NCI-H2029 treated with DMSO at 0.1 percent for 48 hours (cell line): Measurements from ENCODE around the gene PRKCA.
"Not testable (repeated sequence)": the region's sequence is repeated elsewhere in the genome, so short reads cannot be mapped to it uniquely, and the experiment has no call there.

Experiments used
- DNase-seq: peaks from one replicate; lab custom pipeline; 2025; lab: John Stamatoyannopoulos, UW

PRKCA gene

DNA sequence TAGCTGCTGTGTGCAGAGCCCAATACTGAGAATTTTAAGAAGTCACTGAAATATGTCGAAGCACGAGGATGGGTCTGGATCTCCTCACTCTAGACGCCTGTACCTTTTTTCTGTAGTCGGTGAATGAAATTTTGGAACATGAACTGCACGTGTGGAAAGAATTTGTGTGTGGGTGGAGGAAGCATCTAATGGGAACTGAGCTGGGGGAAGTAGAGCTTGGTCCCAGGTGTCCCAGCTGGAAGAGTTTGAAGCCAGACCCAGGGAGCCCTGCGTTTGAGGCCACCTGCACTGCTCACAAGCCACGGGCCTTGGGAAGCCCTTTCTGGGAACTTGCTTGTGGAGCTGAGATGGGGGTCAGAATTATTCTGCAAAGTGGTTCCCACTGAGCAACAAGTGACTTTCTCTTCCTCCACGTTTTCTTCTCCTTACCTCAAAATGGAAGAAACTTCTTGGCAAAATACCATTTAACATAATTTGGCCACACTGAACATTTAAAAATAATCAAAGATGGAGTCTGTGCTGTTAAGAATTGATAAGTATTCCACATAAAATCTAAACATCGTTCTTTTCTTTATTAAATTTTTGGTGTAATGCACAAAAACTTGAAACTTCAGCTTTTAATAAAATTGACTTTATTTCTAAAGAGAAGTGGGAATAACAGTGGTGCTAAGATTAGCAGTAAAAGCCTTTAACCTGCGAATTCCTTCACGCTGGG, 163.8 kb downstream of the PRKCA start:
- no peak for DNase-seq

GRCh38 chr17:66466840-66467367, 164.5 kb downstream of the PRKCA start:
- DNase-seq, result no peak

DNA sequence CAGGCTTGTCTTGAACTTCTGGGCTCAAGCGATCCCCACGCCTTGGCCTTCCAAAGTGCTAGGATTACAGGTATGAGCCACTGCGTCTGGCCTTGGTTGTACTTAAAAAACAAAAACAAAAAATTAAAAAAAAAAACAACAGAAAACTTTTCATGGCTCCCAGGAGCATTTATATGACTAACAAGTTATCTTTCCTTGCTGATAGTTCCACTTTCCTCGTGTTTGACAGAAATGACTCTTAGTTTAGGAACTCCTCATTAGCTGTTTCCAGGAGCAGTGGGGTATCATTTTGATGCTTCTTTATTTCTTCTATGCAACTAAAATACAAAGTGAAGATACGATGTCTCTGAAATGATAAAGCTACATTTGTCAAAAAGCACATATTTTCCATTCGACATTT, 165.4 kb downstream of the PRKCA start:
- no peak for DNase-seq

DNA sequence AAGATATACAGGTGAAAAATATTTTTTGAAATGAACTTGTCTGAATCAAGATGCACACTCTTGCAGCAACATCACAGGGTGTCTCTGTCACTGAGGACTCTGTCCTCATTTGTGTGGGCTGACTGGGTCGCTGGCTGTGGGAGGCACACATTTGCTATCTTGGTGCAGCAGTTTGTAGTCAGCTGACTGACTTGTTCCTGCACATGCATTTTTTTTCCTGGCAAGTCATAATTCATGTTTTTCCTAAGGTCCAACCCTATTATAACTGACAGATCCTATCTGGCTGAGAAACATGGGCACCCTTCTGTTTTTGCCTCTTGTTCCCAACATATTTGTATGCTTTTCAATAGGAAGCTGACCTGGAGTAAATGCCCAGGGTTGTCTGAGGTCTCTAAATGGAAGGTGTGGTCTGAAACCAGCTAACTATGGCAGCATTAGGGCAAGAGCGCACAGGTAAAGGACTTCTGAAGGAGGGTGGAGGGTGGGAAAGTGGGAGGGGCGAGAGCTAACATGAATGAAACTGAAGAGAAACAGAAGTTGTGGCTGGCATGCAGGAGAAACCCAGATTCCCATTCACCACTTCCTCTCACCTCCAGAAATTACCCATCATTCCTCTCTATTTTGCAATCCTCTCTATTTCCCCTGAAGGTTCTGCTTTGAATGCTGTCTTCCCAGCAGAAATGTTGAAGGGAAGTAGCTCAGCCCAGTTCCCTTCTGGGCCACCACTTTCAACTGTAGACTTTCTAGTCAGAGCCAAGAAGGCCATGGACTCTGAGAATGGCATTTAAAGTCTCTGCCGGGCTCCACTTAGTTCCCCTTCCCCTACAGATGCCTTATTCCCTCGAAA, 166.1 kb downstream of the PRKCA start:
- no peak for DNase-seq

DNA sequence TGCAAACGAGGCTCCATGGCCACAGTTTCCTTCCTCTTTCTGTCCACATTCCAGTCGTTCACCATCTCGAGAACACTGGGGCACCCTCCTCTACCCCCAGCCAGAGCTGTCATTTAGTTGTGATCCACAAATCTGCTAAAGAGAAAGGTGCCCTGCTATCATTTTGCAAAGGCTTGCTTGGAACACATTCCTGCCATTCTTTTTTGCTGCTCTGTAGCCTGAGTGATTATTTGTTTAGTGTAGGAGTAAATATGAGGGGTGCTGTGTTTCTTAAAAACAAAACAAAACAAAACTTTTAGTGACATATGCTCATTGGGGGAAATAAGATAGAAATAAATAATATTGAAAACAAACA, 166.7 kb downstream of the PRKCA start:
- DNase-seq, result no peak

GRCh38 chr17:66469461-66469860, 167.0 kb downstream of the PRKCA start:
- DNase-seq, result no peak

DNA sequence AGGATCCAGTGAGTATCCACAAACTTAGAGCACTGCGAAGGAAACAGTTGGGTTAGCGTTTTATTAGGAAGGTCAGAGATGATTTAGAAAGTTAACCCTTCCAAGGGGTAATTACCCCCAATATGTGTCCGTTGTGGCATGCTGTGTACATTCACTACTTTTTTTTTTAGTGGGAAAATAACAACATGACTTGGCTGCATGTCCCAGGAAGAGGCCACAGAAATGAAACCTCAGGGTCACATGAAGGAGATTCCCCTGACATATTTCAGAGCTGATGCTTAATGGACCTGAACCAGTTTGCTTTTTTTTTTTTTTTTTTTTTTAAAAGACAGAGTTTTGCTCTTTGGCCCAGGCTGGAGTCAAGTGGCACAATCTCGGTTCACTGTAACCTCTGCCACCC, 167.5 kb downstream of the PRKCA start:
- no peak for DNase-seq

- DNase-seq, result no peak
These were observed 169.7 kb downstream of the PRKCA start for GRCh38 chr17:66472123-66472522.

- no peak for DNase-seq
These were observed 171.8 kb downstream of the PRKCA start for GRCh38 chr17:66474258-66474657.

DNA sequence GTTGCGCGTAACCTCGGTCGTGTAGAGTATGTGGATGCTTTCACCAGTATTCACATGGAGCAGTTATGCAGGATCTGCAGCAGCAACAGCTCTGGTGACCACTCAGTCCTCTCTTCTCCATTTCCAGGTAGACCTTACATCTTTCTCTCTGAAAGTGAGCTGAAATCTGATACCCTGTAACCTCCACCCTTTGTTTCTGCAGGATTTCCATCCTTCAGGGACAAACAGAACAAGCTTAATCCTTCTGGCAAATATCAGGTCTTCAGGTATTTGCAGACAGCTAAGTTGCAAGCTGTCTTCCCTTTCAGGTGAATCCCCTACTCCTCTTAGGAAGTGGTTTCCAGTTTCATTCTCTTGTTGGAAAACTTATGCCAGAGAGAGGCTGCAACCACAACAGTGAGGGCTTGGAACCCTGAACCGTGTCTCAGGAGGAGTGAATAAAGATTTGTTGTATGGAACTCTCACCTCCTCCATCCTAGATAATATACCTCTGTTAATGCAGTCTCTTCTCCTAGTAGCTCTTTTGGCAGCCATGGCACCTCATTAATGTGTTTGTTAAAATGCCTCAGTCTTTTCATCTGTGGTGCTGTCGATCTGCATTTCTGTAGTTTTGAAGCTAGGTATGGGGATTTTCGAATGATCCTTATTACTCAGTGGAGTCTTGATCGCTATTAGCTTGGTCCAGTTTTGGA, 172.5 kb downstream of the PRKCA start:
- no peak for DNase-seq

GRCh38 chr17:66476014-66476413, 173.6 kb downstream of the PRKCA start:
- DNase-seq, result no peak

DNA sequence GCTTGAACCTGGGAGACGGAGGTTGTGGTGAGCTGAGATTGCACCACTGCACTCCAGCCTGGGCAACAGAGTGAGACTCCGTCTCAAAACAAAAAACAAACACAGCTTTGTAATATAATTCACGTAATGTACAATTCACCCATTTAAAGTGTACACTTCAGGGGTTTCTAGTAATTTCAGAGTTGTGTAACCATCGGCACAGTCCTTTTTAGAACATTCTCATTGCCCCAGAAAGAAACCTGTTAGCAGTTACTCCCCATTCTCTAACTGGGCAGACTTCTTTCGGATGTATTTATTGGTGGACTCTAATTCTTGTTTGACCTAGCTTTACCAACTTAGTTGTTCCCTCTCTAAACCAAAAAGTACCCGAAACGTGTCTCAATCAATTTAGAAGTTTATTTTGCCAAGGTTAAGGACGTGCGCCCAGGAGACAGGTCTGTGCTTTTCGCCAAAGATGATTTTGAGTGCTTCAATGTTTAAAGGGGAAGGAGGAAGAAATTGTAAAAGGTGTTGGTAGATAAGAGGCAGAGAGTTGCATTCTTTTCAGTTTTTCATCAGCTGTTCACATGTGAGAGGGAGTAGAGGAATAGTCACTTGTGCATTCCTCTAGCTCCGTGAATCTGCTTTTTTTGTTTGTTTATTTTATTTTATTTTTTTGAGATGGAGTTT, 175.3 kb downstream of the PRKCA start:
- no peak for DNase-seq

GRCh38 chr17:66479230-66479889, 176.9 kb downstream of the PRKCA start:
- DNase-seq, result not testable (repeated sequence)

DNA sequence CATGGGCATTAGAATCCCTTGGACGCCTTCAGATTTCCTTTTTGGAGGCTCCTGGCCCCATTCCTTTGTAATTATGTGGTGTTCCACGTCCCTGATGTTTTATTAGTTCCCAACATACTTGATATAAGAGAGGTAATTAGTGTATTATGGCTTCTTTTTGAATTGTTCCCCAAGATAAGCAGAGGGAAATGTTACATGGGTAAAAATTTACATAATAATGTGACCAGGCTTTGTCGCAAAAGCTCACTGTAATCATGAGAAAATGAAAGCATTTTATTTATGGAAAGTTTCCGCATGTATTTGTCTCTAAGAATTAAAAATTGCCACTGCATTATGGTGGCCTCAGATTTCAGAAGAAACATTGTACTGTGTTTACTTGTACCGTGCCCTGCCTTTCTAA, 177.8 kb downstream of the PRKCA start:
- DNase-seq, result no peak

- no peak for DNase-seq
These were observed 178.4 kb downstream of the PRKCA start for GRCh38 chr17:66480802-66481201.

DNA sequence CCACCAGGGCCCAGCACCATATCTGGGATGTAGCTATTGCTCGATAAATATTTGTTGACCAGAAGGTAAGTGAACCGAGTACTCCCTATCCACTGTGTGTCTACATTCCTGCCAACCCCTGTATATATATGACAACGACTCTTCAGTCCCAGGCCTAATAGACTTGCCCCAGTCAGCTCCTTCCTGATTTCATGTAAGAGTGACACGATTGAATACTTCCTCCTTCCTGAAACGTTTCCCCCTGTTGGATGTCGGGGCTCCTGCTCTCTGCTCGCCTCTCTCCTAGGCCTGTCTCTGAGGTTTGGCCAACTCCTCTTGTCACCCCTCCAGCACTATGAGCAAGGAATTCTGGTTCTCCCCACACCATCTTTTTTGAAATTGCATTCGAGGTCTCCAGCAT, 178.9 kb downstream of the PRKCA start:
- DNase-seq, result no peak

GRCh38 chr17:66483906-66484305, 181.5 kb downstream of the PRKCA start:
- no peak for DNase-seq

DNA sequence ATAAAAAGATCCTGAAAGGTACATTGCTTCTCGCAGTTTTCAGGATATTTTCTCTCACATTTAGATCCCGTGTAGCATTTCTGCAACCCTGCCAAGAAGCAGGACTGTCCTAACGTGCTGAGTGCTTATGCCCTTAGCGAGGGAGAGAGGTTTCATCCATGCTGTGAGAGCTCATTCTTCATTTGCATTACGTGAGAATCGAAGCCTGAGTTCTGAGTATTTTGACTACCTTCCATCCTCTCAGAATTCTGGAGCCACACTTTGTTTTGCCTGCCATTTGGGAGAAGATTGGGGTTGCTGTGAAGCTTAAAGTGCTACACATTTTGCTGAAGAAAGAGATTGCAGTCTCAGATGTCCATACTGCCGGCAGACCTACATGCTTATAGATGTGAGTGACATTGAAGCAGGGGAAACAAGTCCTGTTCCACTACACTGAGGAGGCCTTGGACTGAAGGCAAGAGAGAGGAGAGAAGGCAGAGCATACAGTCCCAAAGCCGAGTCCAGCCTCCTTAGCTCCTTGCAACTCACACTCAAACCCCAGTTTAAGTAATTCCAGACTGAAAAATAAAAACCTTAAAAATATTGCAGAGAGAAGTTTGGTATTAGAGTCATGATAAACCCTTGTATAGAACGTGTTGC, 183.0 kb downstream of the PRKCA start:
- DNase-seq, result no peak

GRCh38 chr17:66487121-66487520, 184.7 kb downstream of the PRKCA start:
- DNase-seq, result no peak

GRCh38 chr17:66487981-66488468, 185.6 kb downstream of the PRKCA start:
- no peak for DNase-seq

DNA sequence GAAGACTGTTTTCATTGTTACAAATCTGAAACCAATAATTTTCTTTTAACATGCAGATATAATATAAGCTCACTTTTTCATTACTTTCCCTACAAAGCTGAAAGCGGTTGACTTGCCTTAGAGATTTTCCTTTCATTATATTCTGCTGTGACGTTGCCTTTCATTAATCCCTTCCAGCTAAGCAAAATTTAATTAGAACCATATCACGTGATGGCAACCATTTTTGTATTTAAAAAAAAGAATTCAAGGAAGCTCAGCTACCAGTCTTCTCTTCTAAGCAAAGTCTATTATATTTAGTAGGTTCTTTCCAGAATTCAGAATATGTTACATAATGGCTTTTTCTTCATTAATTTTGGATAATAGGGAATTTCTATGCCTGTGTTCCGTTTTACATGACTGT, 186.5 kb downstream of the PRKCA start:
- DNase-seq, result no peak
